ENCODE results near the gene TNFRSF6B.
A peak's percentile ranks its signal among the peaks of the same experiment; 100 is the strongest.

Gene TNFRSF6B

DNA sequence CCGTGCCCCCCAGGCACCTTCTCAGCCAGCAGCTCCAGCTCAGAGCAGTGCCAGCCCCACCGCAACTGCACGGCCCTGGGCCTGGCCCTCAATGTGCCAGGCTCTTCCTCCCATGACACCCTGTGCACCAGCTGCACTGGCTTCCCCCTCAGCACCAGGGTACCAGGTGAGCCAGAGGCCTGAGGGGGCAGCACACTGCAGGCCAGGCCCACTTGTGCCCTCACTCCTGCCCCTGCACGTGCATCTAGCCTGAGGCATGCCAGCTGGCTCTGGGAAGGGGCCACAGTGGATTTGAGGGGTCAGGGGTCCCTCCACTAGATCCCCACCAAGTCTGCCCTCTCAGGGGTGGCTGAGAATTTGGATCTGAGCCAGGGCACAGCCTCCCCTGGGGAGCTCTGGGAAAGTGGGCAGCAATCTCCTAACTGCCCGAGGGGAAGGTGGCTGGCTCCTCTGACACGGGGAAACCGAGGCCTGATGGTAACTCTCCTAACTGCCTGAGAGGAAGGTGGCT is 960 bp downstream of the TNFRSF6B start:
- DNase-seq (ENCODE audit: low read depth), result no peak

DNA sequence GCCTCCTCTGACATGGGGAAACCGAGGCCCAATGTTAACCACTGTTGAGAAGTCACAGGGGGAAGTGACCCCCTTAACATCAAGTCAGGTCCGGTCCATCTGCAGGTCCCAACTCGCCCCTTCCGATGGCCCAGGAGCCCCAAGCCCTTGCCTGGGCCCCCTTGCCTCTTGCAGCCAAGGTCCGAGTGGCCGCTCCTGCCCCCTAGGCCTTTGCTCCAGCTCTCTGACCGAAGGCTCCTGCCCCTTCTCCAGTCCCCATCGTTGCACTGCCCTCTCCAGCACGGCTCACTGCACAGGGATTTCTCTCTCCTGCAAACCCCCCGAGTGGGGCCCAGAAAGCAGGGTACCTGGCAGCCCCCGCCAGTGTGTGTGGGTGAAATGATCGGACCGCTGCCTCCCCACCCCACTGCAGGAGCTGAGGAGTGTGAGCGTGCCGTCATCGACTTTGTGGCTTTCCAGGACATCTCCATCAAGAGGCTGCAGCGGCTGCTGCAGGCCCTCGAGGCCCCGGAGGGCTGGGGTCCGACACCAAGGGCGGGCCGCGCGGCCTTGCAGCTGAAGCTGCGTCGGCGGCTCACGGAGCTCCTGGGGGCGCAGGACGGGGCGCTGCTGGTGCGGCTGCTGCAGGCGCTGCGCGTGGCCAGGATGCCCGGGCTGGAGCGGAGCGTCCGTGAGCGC is 1.6 kb downstream of the TNFRSF6B start:
- no peak for DNase-seq (ENCODE audit: low read depth)

DNA sequence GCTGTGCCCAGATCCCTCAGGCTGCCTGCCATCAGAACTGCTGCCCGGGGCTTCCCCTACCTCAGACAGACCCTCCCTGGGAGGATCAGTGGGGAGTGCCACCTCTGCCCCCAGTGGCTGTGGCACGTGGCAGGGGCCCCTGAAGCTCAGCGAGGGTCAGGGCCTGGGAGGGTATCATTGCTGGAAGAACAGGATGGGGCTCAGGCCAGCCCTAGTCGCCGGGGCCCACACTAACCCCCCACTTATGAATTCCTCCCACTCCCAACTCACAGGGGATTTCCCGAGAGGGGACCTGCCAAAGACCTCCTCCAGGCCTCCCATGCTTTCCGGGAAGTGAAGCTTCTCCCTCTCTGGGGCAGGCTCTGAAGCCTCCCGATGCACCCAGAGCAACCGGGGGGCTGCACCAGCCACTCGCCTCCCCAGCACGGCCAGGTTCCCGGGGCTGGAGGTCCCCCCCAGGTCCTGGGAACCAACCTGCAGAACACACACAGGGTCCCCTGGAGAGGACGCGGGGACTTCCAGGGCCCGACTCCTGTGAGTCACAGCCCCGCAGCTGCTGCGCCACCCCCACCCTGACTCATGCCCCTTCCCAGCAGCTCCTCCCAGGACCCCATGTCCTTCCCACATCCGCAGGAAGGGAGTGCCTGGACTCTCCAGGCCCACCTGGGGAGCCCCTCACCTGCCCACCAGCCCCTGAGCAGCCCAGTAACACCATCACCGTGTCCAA is 2.5 kb downstream of the TNFRSF6B start:
- DNase-seq (ENCODE audit: low read depth), result no peak

DNA sequence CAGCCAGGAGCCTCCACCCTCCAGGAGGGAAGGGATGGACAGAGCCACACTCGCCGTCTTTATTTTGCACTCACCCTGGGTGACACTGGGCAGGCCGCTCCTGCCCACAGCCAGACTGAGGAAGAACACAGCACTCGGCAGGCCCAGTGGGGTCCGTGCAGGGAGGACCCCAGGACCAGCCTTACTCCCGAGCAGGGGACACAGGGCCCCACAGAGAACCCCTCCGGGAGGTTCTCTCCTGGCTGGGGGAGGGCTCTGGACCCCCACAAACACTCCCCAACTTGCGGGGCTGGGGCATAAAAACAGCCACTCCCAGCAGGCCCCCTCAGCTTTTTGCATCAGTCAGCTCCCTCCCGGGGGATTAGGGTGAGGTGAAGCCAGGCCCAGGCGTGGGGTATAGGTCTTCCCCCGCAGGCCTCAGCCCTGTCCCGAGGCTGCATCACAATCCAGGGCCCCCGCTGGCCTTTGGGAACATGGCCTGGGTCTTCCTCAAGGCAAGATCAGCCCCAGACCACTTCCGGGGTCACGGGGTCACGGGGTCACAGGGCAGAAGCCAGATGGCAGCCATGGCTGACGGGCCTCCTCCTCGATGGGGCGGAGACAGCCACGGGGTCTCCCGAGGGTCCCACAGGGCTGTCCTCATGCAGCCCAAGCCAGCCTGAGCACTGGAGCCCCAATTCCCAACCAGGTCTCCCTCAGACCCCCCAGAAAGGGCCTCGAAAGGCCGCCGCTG is 3.2 kb downstream of the TNFRSF6B start:
- DNase-seq (ENCODE audit: low read depth), result no peak

DNA sequence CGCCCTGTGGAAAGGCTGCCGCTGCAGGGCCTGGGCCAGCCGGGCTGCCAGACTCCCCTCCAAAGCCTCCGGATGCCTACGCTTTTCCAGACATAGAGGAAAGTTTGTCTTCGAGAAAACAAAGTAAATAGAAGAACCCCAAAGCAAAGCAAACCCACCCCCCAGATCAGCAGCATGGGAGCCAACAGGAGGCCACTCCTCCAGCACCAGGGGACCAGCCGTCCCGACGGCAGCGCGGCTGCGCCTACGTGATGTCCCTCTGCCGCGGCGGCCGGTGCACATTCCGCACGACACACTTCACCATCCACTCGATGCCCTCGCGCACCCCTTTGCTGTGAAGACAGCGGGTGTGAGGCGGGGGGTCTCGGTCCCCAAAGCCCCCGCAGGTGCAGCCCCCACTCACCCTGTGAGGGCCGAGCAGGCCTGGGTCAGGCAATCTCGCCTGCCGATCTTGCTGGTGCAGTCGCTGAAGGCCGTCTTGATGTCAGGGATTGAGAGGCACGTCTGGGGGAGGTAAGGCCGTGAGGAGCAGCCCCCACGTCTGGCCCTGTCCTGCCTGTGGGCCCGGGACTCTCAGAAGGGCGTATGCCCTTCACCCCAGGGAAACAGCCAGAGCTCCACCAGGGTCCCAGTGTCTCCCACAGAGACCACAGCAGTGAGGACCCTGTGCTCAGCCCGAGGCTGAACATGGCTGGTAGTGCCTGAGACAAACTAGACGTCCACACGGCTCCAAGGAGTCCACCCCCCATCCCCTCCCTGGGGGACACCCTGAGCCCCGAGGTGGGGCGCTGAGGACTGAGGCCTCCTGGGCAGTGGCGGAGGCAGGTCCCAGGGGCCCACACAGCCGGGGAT is 4.0 kb downstream of the TNFRSF6B start:
- no peak for DNase-seq (ENCODE audit: low read depth)

DNA sequence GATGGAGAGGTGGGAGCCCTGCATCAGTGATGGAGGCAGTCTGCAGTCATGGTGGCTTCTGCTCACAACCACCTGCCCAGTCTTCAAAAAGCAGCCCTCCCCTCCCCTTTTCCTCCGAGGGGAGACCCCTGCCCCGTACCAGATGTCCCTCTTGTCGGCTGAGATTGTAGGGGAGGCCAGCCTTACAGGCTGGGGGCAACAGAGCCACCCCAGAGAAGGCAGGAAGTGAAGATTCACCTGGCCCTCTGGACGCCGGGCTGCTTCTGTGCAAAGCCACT is 4.5 kb downstream of the TNFRSF6B start:
- no peak for DNase-seq (ENCODE audit: low read depth)

DNA sequence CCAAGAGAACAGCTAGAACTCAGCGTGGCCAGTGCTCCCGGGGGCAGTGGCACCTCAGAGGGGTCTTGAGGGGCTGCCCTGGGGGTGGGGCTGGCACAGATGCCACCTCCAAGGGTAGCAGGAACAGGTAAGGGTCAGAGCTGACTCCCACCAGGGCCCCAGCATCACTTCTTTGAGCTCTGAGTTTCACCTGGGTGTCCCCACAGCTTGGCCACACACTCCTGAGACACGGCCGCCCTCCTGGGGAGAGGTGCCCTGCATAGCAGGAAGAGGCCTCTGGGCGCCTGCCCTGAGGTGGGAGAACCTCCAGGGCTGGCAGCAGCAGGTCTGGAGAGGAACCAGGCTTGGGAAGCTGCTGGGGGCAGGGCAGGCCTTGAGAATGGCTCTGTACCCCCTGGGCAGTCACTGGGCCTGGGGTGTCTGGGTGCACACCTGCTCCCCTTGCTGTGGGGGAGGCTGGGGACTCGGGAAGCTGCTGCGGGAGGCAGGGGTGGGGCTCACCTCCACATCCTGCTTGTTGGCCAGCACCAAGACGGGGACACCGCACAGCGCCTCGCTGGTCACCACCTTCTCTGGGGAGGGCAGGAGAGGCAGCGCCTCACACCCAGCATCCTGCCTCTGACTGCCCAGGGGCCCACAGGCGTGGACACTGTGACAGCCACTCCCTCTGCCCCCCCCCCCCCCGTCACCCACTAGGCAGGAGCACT is 5.0 kb downstream of the TNFRSF6B start:
- DNase-seq (ENCODE audit: low read depth), result no peak

DNA sequence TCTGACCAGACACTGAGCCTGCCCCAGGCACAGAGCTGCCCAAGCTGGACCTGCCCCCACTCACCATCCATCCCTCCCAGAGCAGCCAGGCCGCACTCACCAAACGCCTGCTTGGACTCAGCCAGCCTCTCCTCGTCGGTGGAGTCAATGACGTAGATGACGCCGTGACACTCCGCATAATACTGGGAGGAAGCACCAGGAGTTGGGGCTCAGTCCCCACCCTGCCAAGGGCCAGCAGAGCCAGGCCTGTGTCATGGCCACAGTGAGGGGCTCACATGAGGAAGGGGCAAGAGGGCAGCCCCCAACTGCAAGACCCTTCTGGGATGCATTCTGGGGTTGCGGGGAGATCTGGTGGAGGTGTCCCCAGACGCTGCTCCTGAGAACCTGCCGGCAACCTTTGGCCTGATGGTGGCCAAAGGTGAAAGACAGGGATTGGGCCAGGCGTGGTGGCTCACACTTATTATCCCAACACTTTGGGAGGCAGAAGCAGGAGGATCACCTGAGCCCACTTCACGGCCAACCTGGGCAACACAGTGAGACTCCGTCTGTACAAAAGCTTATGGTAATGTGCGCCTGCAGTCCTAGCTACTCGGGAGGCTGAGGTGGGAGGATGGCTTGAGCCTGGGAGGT is 5.7 kb downstream of the TNFRSF6B start:
- DNase-seq (ENCODE audit: low read depth), result no peak

DNA sequence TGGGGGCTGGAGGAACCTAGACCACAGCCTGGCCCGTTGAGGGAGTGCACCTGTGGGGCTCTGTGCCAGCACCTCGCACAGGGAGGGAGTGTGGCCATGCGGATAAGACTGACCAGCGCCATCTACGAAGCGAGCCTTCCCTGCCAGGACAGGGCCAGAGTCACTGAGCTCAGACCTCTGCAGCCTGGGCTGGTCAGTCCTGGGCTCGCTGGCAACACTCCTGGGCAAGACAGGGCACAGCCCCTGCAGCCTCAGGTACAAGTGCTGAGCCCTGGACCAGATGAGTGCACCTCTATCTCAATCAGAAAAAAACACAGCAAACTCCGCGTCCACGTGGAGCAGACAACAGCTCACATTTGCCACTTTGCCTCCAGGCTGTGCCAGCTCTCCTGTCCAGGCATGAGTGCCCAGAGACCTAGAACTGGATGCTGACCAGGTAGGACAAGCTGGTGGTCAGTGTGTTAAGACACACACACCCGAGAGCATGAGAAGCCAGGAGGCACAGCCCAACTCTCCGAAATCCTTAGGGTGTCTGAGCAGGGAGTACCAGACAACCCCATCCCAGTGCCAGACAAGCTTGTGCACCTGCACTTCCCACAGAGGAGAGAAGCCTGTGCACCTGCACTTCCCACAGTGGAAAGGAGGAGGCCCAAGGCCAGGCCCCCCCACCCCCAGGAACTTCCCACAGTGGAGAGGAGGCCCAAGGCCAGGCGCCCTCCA is 6.5 kb downstream of the TNFRSF6B start:
- DNase-seq (ENCODE audit: low read depth), result no peak

DNA sequence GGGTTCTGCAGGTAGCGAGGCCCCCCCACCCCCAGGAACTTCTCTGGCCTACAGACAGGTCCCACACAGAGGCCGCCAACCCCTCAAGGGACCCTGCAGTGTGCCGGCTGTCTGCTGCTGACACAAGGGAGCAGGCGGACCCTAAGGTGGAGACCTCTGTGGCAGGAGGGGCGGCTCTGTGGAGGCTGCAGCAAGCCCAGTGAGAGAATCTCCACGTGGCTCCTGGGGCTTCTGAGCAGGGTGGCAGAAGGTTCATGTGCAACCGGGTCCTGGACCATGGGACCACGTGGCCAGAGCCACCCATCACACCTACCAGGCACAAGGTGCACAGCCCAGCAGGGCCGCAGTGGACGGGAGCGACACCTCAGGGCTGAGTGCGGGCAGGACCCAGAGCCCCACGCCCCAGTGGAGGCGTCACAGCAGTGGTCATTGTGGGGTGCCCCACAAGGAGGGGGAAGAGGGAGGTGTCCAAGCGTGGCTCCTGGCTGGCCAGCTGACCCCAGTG is 7.1 kb downstream of the TNFRSF6B start:
- no peak for DNase-seq (ENCODE audit: low read depth)

DNA sequence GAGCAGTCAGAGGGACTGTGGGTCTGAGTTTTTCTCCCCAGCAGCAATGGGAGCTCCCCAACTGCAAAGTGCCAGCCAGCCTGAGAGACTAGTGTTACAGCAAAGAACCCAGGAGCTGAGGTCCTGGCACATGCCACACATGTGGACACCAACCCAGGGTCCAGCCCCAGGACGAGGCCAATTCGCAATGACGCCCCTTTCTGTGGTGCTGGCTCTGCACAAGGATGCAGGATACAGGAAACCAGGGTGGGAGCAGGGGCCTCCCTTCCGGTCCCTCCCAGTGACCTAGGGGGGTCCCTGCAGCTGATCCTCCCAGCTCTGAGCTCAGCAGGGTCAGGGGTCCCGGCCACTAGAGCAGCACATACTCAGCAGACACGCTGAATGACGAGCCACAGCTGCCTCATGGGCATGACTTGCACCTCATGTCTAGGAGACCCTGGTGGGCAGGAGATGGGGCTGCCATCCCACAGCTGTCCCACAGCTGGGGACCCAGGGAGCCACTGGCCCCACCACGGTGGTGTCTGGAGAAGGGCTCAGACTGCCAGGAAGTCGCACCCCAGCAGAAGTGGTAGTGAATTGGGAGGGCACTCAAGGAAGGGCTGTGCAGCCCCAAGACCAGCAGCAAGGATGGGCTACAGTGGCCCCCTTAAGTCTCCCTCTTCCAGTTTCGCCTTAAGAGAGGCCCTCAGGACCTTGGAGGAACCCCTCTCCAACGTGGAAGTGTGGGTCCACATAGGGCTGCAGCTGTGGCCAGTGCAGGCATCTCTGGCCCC is 7.7 kb downstream of the TNFRSF6B start:
- no peak for DNase-seq (ENCODE audit: low read depth)

DNA sequence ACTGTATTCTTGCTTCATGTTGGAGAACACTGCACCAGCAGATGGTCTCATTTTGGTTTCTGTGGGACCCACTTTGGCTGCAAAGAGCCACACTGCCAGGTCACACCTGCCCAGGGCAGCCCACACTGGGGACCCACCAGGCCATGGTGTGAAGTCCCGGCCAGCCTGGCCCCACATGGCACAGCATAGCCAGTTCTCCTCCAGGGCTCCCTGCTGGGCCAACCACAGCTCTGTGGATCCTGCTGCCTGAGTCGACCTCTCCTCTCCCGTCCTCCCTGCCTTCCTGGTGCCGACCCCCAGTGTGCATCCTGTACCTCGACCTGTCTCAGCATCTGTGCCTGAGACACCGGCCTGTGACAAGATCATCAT is 8.3 kb downstream of the TNFRSF6B start:
- DNase-seq (ENCODE audit: low read depth), result no peak

DNA sequence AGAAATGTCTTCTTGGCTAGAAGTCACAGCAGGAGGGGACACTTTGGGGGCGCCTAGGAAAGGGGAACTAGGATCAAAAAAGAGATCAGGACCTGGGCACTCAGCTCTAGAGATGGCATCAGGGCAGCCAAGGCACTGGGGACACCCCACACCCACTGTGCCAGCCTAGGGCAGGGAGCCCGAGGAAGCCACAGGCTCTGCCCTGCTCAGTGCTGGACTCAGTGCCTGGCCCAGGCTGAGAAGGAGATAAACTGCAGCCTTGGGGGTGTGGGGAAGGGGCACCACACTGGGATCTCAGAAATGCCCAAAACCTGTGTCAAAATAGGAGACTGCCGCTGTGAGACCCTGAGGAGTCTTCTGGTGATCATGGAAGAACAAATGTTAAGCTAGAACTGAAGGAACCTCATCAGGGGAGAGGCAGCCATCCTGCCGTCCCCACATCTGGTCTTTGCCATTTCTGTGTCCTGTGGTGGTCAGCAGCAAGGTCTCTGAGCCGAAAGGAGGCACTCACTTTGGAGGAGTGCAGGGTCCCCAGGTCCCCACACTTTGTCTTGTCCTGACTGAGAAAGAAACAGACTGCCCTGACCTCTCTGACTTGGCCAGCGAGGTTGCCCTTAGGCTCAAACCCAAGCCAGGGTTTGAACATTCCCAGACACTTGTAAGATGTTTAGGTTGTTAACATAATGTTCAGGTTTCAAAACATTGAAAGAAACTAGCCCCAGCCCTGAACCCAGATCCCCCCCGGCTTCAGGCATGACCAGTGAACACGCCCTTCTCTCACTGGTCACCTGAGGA is 9.0 kb downstream of the TNFRSF6B start:
- DNase-seq (ENCODE audit: low read depth), result no peak

DNA sequence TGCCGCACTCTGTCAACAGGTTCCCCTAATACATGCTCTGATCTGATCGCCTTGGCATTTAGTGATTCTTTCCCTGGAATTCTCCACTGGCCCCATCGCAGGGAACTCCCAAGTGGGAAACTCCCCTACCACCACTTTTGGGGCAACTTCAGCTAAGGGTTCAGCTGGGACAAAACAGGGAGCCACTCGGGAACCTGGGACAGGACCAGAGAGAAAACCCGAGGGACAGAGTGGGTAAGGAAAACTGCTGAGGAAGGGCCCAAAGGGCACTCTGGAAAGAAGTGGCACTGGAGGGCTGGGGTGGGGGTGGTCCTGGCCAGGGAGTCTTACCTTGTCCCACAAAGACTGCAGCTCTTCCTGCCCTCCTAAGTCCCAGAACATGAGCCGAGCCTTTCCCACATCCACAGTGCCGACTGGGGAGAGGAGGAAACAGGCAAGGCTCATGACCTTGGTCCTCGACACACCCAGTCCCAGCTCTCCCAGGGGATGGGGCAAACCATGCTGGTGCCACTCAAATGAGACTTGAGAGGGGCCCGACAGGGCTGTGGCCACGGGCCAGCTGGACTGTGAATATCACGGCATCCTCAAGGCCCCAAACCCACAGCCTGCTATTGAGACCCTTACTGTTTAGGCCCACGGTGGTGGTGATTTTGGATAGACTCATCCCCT is 9.7 kb downstream of the TNFRSF6B start:
- DNase-seq (ENCODE audit: low read depth), result no peak

DNA sequence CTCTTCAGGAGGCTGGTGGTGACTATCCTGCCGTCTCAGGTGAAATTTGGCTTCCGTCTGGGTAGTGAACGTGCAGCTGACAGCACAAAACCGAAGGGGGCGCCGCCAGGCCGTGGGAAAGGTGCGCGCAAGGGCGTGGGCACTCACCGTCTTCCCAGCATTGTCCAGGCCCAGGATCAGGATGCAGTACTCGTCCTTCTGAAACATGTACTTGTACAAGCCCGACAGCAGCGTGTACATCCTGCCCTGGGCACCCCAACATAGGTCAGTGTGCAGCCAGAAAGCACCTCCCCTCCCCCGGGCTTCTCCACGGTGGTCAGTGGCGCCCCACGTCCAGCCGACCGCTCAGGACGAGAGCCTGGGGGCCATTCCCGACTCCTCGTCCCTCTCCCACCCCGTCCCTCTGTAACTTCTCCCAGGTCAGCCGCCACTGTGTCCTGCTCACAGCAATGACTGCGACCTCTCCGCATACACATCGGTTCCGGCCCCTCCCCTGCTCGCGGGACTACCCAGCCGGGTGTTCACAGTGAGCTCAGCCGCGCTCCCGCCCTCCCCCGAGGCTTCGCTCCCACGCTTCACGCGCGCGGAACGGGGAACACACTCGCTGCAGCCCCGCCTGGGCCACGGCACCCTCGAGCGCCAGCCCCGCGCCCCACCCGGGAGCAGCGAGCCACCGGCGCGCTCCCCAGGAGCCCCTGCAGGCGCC is 10.6 kb downstream of the TNFRSF6B start:
- DNase-seq (ENCODE audit: low read depth), result peak; percentile 58

DNA sequence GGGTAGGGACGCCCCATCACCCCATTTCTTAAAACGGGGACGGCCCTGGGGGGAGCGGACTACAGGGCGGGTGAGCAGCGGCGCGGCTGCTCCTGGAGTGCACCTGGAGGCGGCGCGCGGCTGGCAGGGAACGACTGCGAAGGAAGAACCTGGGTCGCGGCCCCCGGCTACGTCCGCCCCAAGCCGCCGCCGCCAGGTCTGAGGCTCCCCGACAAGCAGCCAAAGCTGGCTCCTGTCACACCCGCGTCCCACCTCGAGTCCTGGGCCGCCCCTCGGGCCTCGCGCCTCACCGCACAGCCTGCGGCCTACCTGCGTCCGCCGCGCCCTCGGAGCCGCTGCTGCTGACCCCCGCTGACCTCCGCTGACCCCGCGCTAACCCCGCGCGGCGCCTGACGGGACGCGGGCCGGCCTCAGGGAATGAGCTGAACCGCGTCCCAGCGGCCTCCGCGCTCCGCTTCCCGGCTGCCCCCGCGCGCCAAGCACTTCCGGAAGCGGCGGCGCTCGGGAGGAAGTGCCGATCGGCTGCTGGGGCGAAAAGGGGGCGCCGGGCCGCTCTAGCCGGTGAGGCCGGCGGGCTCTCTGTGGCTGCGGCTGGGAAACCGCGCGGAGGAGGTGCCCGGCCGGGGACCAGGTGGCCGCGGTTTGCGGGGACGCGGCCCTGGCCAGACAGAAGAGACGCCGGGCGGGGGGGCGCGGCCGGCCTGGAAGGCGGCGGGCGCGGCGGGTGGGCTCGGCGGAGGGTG is 11.3 kb downstream of the TNFRSF6B start, which contains the start of the genes ARFRP1 and ZGPAT:
ARFRP1 (minus strand) TSS at position 419 of the 743 bp plus-strand sequence. CDS start 885 bp downstream, outside the sequence.
ZGPAT (plus strand) TSS at position 482 of the 743 bp plus-strand sequence. CDS start 542 bp downstream, outside the sequence.
- peak; percentile 78 for DNase-seq (ENCODE audit: low read depth)

Measured in T follicular helper cell (primary cell).